ENCODE results near the gene CLMP.
"Not testable (repeated sequence)": the region's sequence is repeated elsewhere in the genome, so short reads cannot be mapped to it uniquely, and the experiment has no call there.

CLMP gene

DNA sequence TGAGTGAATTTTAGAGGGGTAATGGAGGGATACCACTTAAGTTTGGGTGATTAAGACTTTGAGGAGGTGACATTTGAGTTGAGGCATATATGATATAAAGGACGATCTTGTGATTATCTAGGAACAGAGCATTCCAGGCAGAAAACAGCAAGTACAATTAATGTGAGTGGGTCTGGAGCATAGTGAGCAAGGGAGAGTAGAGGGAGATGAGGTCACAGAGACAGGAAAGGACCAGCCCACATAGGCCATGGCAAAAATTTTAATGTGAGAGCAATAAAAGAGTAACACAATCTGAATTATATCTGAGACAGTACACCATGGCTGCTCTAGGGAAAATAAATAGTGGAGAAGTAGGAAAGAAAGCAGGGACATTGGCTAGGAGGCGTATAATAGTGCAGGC is 118.6 kb downstream of the CLMP start:
- DNase-seq: no peak

DNA sequence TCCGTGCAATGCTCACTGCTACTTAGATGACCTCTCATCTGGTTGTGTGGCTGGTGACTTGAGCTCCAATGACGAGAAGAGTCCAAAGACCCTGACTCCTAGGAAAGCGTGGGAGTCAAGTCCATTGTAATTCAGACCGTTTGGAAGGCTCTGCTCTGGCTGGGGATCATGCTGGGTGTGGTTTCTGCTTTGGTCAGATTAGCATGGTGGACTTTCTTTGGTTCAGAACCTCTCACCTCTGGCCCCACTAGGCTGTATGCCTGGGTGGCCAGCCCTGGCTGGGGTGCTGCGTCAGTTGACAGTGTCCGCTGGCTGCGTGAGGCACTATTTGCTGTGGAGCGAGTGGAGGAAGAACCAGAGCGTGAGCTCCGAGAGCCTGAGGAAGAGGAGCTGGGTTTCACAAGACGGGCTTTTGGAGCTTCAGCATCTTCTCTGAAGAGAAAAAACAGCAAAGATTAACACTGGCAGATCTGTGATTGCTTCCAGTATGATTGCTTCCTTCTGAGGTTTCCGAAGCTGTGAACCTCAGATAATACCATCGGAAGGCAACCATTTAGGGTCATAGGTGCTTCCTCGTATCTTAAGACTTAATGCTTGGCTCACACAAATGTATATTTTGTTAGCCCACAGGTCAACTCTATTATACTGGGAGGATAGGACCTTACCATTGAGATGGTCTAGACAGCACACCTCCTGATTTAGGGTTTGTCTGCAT is 121.5 kb downstream of the CLMP start:
- no peak for DNase-seq

DNA sequence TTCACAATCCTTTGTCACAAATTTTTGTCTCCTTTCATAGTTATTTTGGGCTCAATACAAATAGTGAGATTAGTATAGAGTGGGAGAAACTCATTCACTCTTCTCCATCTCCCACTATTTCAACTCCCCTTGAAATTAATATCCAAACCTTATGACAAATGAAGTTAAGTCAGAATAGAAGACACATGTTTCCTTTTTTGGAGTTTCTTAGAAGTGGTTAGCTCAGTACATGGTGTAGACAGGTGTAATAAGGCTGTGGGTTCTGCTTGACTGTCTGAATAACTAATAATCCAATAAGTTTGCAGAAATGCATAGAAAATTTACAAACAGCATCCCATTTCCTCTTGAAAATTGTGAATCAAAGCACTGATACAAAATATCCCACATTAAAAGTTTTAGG is 122.3 kb downstream of the CLMP start:
- no peak for DNase-seq

DNA sequence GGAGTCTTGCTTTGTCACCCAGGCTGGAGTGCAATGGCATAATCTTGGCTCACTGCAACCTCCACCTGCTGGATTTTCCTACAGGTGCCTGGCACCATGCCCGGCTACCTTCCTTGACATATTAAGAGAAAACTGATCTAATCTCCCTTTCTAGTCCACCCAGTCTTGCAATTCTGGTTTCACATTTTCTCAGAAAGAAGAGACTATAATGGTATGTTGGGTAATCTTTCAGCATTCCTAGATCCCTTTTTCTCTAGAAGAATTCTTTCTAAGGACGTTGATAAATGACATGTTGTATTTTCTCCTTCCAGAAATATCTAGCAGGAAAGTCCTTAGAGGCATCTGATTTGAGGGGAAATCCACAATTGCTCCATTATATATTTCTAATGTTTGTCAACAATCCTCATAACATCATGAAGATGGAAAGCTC is 122.7 kb downstream of the CLMP start:
- no peak for DNase-seq

DNA sequence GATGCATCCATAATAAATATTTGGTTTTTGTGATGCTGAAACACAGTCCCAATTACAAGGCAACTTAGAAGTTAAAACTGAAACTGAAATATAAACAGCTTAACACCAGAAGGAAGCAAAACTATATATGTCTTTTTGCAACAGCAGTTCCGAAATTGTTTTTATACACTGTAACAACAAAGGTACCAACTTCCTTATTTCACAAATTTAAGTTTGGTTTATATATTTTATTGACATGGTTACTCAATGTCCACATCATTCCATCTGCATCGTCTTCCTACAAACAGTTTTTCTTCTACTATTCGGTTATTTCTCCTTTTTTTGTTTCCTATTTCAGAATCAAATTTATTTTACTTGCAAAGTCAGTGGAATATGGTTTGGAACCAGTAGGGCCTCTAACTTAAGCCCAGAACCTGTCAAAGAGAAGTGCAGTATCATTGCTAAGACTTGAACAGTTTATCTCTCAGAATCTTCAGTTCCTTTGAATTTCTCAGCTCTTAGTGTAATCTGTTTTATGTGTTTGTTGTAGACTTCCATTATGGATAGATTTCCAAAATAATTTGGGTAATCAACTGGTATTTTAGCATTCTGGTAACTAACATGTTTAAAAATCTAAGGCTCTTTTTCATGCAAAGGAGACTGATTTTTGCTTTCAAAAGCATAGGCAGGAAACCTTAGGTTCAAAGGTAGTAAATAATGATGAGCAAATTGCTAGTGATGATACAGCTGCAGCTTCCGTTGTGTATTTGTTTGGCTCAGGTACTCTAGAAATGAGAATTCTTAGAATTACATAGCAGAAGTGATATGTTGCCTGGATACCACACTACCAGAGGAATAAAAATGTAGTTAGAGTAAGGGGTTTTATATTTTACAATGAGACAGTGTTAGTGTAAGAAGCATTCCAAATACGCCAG is 124.9 kb downstream of the CLMP start:
- no peak for DNase-seq

DNA sequence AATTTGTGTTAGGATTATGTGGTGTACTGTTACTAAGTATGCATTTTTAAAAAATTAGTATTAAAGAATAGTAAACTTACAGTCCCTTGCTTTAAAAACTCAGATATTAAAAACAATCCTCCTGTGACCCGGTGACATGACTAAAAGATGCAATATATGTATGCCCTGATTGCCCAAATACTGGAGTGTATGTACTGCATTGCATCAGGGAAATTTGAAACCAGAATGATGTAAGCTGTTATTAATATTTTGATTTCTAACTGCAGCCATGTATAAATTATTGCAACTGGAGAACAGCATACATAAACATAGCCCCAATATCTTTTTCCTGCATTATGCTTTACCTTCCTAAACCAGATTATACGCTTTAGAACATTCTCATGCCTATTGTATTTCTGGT is 129.4 kb downstream of the CLMP start:
- no peak for DNase-seq

DNA sequence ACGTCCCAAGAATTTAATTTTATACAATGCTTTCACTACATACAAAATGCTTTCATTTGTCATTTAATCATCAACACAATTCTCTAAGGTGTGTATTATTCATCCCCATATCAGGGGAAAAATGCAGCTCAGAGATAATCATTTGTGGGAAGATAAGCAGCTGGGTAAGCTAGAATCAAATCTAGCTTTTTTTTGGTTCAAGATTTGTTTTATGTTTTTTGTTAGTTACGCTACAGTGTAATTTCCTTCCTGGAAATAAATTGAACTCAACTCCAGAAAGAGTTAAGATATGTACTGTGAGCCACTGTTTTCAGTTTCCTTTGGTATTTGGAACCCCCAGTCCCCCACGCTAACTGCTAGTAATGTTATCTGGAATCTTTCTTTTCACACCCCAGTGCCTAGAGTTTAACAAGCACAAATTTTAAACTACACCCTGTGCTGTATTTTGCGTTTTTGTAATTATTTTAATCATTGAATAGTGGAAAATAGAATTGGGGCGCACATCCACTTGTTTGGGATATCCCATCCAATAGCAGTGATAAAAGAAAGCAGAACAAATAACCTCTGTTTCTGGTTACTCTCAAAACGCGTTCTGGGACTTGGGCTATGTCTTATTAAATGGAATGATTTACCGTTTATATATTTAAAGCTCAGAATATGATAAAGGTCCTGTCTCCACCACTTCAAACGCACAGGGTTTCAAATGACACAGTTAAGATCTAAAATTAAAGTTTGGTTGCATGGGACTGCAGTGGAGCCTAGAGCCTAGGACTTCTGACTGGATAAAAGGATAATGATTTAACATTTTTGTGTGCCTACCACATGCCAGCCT is 131.0 kb downstream of the CLMP start:
- DNase-seq: no peak

DNA sequence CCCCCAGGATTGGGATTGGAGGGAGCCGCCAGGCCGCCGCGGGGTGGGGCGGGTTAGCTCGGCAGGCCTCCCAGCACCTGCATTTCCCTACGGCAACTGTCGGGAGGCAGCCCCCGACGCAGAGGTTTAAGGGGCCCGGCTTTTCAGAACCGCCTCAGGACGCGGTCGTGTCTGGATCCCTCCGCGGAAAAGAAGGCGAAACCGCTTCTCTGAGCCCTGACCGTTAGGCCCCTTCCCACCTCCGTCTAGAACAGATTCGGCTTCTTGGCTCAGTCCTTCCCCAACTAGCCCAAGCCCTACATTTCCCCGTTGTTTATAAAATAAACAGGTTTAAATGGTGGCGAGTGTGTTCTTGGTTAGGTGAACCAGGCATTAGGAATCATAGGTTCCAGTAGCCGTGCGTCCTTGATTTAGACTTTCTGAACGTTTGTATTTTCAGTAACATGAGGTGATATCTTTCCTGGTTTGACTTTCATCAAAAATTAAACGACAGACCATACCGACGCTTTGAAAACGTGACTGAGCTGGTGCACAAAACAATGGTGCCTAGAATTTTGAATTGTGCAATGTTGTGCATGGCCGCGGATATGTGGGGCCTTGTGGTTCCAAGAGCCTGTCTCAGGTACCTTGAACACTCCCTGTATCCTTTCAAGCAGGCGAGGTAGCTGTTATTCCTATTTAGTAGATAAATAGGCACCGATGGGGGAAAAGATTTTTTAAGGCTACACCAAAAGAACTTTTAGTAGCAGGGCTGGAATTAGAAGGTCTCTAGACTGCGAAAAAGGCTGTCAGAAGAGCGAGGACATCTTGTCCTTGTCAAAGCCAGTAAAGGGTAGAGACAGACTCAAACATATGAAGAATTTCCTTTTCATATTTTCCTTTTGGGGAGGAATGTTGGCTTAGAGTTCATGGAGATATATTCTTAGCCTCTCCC is 131.9 kb downstream of the CLMP start:
- DNase-seq: peak; percentile 39 to 46

DNA sequence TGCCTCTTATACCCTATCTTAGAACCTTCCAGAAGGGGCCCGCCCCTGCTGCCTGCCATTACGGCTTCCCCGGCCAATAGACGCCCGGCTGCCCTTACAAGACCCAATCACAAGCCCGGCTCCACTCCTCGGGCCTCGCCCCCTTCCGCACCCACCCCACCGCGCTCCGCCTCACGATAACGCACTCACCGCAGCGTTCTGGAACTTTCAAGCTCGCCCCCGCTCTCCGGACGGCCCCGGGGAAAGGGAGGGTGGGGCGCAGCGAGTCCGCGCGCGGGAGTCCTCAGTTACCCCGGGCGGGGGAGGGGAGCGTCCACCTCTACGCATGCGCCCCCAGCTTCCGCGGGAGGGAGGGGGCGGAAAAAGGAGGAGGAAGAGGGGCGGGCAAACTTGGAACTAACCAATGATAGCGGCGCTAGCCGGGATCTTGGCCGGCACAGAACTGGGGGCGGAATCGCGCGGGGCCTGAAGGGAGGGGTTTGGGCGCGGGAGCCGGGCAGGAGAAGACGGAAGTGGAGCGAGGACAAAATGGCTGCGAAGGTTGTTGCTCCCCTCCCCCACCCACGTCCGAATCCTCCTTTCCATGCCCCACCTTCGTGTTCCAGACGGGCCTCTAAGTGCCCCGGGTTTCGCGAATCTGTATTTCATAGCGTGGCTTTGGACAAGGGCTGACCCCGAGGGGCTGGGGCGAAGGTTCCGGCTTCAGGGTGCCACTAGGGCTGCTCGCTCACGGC is 132.7 kb downstream of the CLMP start:
- DNase-seq: peak; percentile 96 to 100

DNA sequence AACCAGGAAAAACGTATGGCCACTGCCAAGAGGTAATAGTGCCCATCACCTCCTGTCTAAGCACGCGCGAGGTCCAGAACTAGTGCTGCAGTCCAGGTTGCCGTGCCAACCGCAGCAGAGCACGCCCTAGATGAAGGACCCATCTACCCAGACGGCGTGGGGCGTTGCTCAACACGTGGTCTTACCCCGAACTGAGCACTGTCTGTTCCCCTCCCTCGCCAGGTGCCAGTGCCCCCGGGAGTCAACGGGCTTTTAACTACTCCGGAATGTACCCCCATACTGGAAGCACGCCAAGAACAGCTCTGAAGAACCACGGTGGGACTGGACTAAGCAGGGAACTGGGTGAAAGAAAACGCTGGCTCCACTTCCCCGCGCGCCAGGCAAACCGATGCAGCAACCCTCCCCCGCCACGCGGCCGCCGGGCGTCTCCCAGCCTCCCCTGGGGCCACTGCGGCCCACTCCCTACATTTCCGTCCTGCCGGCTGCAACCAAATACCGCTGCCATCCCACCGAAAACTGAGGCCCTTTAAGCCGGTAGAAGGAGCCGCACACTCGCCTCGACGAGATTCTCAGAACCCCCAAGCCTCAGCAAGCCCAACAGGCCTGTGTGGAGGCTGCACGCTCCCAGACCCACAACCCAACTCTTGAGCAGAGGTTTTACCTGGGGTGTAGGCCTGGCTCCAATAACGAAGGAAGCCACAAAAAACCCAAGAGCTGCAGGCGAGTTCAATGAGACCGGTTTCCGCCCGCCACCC is 133.5 kb downstream of the CLMP start, which contains the start of gene HSPA8:
TSS of gene HSPA8 (minus strand) at position 734 of the 755 bp plus-strand sequence. CDS start 812 bp downstream, outside the sequence.
- DNase-seq: peak in 1 of 2 experiments; percentile 22

DNA sequence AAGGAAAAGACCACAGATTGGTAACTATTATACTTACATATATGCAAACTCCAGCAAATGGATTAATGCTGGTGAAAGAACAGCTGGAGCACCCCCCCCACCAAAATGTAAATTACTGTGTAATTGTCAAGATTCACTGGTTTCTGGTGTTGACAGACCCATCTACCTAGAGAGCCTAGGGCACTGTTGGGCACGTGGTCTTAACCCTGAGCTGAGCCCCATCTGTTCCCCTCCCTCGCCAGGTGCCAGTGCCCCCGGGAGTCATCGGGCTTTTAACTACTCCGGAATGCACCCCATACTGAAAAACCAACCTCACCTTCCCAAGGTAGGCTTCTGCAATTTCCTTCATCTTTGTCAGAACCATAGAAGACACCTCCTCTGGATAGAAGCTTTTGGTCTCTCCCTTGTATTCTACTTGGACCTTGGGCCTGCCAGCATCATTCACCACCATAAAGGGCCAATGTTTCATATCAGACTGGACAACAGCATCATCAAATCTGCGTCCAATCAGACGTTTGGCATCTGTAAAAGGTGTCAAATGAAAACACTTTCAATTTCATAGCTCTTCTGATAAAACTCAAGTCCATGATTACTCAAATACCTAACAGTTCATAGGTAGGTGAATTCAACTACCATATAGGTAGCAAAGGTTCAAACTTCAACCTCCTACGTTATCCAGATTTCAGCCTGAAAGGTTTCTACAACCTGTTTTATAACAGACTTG is 134.6 kb downstream of the CLMP start:
- DNase-seq: no peak

DNA sequence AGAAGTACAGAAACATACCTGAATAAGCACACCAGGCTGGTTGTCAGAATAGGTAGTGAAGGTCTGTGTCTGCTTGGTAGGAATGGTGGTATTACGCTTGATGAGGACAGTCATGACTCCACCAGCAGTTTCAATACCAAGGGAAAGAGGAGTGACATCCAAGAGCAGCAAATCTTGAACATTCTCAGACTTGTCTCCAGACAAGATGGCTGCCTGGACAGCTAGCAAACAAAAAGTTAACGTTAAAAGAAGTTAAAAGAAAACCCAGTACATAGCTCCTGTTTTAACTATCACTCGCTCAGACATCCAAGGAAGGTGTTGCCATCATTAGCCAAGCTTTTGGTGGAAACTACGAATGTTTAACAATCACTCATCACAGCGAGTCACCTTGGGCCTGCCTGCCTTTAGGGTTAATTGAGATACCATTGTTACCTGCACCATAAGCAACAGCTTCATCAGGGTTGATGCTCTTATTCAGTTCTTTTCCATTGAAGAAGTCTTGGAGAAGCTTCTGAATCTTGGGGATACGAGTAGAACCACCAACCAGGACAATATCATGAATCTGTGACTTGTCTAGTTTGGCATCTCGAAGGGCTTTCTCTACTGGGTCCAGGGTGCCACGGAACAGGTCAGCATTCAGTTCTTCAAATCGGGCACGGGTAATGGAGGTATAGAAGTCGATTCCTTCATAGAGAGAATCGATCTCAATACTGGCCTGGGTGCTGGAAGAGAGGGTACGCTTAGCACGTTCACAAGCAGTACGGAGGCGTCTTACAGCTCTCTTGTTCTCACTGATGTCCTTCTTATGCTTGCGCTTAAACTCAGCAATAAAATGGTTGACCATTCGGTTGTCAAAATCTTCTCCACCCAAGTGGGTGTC is 135.8 kb downstream of the CLMP start:
- DNase-seq: not testable (repeated sequence)

DNA sequence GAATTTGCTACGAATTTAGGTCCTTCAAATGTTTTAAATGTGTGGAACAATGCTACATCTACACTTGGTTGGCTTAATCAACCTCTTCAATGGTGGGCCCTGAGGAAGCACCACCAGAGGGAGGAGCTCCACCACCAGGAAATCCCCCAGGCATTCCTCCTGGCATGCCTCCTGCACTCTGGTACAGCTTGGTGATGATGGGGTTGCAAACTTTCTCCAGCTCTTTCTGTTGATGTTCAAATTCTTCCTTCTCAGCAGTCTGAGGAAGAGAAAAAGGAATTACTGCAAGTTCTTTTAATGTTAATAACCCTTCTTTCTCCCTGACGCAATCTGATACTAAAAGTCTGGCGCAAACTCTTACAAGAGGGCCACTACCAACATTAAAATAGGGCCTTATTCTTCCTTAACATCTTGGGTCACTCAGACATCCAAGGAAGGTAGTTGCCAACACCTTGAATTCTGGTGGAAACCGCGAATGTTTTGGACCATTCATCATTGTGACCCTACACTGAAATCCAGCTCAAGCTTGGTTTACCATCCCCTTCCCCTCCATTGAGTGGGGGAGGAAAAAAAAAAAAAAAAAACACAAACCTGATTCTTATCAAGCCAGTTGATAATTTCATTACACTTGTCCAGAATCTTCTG is 137.3 kb downstream of the CLMP start:
- no peak for DNase-seq

DNA sequence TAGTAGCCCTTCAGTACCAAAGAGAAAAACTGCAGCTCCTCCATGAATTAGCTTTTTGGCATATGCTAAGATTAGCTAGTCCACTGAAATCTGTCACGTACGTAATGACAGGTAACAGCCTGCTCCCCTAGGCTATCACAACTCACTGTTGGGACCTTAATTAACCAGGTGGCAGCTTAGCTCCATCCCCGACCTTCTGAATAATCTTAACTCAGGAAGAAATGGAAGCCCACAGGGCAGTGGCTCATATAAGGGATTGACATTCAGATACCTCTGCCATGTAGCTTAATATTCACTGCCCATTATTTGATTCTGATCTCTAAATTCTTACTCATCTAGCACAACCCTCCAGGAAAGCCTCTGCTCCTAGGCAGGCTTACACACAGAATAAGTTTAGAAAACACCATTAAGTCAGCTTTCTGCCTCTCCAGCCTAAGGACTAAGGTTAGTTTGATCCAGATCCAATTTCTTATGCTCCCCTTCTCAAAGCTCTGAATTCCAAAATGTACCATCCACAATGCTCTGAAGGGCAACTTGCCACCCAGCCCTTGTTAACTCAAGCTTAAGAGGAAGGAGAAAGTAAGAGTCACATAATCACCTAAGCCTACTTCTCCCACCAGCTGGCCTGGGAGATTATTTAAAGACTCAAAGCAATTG is 138.1 kb downstream of the CLMP start:
- no peak for DNase-seq

DNA sequence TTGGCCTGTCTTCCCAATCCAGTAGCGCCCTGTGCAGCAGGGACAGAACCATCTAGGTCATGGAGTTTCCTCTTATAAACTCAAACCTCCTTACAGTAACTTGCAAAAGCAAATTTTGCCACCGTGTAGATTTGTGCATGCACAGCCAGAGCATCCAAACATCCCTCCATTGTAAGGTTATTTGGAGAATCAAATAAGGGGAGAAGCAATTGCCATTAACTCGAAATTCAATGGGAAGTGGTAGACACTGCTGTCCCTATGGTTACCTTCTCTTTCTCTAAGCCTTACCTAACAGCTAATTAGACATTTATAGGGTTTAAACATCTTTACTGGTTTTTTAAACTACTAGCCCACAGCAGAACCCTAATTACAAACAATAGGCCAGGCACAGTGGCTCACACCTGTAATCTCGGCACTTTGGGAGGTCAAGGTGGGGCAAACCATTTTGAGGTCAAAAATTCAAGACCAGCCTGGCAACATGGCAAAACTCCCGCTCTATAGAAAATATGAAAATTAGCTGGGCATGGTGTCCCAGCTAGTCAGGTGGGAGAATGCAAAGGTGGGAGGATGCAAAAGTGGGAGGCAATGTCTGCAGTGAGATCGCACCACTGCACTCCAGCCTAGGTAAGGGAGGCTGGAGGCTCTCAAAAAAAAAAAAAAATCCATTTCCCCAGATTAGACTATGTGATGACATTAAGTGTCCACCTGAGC is 139.7 kb downstream of the CLMP start:
- DNase-seq: peak in 1 of 2 experiments; percentile 8

DNA sequence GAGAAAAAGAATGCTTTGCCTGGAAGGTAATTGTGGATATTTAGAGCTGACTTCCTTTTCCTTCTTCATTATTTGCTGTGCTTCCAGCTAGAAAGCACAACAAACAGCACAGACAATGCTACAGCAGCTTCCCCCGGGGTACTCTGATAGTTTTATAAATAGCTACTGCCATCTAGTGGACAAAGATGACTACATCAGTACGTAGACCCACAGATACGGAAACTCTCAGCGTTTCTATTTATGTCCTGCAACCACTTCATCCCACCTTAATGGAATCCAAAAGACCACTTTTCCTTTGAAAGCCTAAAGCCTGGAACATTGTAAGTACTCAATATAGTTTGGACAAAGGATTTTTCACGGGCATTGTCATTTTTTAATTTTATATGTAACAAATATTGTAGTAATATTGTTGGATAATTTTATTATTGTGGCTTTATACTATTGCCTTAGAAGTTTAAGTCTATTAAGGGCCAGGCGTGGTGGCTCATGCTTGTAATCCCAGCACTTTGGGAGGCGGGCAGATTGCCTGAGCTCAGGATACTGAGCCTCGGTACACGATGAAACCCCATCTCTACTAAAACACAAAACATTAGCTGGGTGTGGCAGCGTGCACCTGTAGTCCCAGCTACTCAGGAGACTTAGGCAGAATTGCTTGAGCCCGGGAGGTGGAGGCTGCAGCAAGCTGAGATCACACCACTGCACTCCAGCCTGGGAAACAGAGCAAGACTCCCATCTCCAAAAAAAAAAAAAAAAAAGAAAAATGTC is 140.6 kb downstream of the CLMP start:
- DNase-seq: peak; percentile 58 to 72
